A549 treated with GW870086 at 1 μM for 4 hours (cell line): ENCODE results near the gene PRAMEF4. TPM values are rescaled to one million over a fixed set of nuclear protein-coding genes. Genes with fewer than 3 reads are reported as not detected.

Experiments
- total RNA-seq: library from RNA; stranded (reverse); fragments of 200-300 nt; extraction: Qiagen RNA extraction; gene quantifications from 5 replicates; pipeline ENCODE4 v1.2.3, GENCODE V29; 2022; ENCODE audit warnings: low read depth

PRAMEF4 gene
- not detected in 5 replicates for total RNA-seq

DNA sequence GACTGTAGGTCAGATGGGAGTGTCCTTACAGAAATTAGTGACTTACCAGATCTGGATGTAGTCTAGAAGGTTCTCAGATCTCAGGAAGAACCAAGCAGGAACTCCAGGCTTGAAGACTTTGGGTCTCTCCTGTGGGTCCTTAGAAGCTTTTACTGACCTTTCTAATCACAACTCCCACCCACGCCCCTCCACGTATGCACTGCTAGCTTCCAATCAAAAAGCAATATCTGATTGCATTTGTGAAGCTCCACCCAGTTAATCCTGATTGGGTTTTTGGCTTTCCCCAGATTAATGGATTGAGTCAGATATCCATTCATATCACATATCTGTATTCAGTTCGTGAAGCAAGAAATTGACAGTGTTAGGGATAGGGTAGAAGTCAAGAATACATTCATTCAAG lies at the start of gene PRAMEF4:
Gene PRAMEF4, minus strand, starts transcription at position 101 of the 400 bp plus-strand sequence. CDS start 2,807 bp downstream, outside the sequence.

GRCh38 chr1:12916310-12916709 lies 30.3 kb upstream of the PRAMEF4 start, which contains the start of gene PRAMEF7:
TSS of gene PRAMEF7 (plus strand) at chr1:12916610. CDS start at chr1:12917693, 1,083 bp downstream.

DNA sequence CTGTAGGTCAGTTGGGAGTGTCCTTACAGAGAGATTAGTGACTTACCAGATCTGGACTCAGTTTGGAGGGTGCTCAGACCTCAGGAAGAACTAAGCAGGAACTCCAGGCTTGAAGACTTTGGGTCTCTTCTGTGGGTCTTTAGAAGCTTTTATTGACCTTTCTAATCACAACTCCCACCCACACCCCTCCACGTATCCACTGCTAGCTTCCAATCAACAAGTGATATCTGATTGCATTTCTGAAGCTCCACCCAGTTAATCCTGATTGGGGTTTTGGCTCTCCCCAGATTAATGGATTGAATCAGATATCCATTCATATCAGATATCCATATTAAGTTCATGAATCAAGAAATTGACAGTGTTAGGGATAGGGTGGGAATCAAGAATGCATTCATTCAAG lies 12.2 kb upstream of the PRAMEF4 start, which contains the start of gene PRAMEF10:
Gene PRAMEF10, minus strand, starts transcription at position 101 of the 400 bp plus-strand sequence. CDS start 2,423 bp downstream, outside the sequence.

GRCh38 chr1:12856786-12857185 lies 29.2 kb downstream of the PRAMEF4 start, which contains the start of gene PRAMEF2:
TSS of gene PRAMEF2 (plus strand) at chr1:12857086. CDS start at chr1:12859010, 1,924 bp downstream.

DNA sequence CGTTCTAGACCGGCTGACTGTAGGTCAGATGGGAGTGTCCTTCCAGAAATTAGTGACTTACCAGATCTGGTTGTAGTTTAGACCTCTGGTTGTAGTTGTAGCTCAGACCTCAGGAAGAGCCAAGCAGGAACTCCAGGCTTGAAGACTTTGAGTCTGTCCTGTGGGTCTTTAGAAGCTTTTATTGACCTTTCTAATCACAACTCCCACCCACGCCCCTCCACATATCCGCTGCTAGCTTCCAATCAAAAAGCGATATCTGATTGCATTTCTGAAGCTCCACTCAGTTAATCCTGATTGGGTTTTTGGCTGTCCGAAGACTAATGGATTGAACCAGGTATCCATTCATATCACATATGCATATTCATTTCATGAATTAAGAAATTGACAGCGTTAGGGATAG lies 37.4 kb downstream of the PRAMEF4 start, which contains the start of gene HNRNPCL1:
Gene HNRNPCL1, minus strand, starts transcription at position 101 of the 400 bp plus-strand sequence. CDS start 431 bp downstream, outside the sequence.

DNA sequence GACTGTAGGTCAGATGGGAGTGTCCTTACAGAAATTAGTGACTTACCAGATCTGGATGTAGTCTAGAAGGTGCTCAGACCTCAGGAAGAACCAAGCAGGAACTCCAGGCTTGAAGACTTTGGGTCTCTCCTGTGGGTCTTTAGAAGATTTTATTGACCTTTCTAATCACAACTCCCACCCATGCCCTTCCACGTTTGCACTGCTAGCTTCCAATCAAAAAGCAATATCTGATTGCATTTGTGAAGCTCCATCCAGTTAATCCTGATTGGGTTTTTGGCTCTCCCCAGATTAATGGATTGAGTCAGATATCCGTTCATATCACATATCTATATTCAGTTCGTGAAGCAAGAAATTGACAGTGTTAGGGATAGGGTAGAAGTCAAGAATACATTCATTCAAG lies 54.7 kb downstream of the PRAMEF4 start, which contains the start of gene PRAMEF11:
Gene PRAMEF11, minus strand, starts transcription at position 101 of the 400 bp plus-strand sequence. CDS start 2,621 bp downstream, outside the sequence.

Other genes with a start within 250 kb of the PRAMEF4 start
- not detected in 5 replicates for gene AADACL4, start 242.1 kb downstream of the PRAMEF4 start, total RNA-seq
- not detected in 5 replicates for gene AADACL3, start 170.1 kb downstream of the PRAMEF4 start, total RNA-seq
- gene CFAP107, start 140.0 kb downstream of the PRAMEF4 start, total RNA-seq, result not detected in 5 replicates
- gene PRAMEF12, start 112.5 kb downstream of the PRAMEF4 start, total RNA-seq, result not detected in 5 replicates
- not detected in 5 replicates for gene PRAMEF1, start 94.8 kb downstream of the PRAMEF4 start, total RNA-seq
- gene PRAMEF11, start 54.8 kb downstream of the PRAMEF4 start, total RNA-seq, result not detected in 5 replicates
- gene HNRNPCL1, start 37.5 kb downstream of the PRAMEF4 start, total RNA-seq, result 0.12 TPM in 1 of 5 replicates, not detected in the others
- gene PRAMEF2, start 29.1 kb downstream of the PRAMEF4 start, total RNA-seq, result 0.08 to 0.10 TPM in 2 of 5 replicates, not detected in the others
- not detected in 5 replicates for gene PRAMEF10, start 12.1 kb upstream of the PRAMEF4 start, total RNA-seq
- not detected in 5 replicates for gene PRAMEF7, start 30.4 kb upstream of the PRAMEF4 start, total RNA-seq
- not detected in 5 replicates for gene PRAMEF6, start 61.4 kb upstream of the PRAMEF4 start, total RNA-seq
- not detected in 5 replicates for gene PRAMEF27, start 170.4 kb upstream of the PRAMEF4 start, total RNA-seq
- gene HNRNPCL3, start 174.6 kb upstream of the PRAMEF4 start, total RNA-seq, result not detected in 5 replicates
- gene PRAMEF25, start 184.6 kb upstream of the PRAMEF4 start, total RNA-seq, result not detected in 5 replicates
- not detected in 5 replicates for gene HNRNPCL2, start 230.7 kb upstream of the PRAMEF4 start, total RNA-seq